DMS53 treated with DMSO at 0.1 percent for 48 hours (cell line): ENCODE results near the gene CCDC33.
A peak's percentile ranks its signal among the peaks of the same experiment; 100 is the strongest.

ENCODE experiments used
- DNase-seq: peaks from one replicate; lab custom pipeline; 2025; ENCODE audit not compliant: unreplicated experiment; lab: John Stamatoyannopoulos, UW

The CCDC33 gene

DNA sequence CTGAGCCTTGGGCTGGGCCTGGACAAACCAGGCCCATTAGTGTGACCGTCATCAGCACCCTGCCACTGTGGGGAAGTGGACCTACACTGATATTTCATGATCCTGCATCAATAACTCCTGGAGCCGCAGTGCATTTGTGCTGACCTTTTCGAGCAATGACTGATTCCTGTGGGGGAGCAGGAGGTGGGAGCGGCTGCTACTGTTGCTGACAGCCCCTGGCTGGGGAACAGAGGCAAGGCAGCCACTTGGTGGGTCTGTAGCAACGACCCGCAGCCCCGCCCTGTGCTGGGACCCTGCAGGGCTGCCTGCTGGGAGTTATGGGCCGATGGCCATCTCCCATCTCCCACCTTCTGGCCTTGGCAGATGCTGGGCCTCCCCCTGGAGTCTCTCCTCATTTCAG is 42.1 kb downstream of the CCDC33 start:
- no peak for DNase-seq

DNA sequence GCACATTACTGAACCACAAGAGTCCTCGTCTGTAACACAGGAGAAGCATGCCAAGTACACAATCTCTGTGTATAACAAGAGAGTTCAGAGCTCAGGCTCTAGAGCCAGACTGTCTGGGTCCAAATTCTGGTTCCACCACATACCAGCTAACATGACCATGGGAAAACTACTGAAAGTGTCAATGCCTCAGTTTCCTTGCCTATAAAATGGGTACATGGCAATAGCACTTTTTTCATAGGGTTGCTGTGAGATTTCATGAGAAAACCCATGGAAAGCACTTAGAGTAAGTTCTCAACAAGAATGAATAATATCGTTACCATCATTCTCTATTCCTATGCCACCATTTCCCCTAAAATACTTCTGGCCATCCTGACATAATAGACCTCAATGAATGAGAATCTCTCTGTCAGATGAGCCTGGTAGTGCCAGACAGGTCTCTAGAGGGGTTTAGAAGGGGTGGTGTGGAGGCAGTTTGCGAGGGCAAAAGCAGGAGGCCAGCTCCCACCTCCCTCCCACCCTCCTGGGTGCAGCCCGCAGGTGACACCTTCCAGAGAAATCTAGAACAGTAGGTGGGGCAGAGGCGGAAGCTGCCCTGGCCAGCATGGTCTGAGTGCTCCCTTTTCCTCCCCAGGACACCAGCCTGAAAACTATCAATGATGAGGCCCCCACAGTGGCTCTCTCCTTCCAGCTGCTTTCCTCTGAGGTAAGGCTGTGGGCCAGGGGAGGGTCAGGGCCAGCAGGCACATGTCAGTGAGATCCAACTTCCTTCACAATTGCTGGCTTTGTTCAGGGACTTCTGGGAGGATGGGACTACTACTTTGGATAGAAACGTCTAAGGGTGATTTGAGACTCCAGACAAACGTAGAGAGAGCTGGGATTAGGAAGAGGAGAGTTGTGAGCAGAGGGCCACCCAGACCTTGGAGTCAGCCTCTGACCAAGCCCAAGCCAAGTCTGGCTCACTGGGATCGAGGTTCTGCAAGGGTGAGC is 45.3 kb downstream of the CCDC33 start:
- no peak for DNase-seq

DNA sequence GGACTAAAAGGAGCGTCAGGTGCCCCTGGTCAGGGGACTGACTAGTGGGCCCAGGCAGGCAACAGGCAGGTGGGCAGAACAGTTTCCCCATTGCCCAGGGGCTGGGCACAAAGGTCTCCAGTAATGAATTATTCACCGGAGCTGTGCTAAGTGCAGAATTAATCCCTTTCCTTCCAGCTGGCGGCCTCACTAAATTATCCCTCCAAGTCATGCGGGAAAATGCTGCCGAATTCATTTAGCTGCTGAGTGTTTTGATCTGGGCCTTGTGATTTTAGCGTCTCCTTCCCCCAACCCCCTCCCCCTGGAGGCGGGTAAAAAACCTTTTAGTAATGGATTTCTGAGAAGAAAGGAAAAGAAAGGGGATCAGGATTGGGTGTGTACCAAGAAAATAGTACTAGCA is 47.2 kb downstream of the CCDC33 start:
- DNase-seq: no peak

DNA sequence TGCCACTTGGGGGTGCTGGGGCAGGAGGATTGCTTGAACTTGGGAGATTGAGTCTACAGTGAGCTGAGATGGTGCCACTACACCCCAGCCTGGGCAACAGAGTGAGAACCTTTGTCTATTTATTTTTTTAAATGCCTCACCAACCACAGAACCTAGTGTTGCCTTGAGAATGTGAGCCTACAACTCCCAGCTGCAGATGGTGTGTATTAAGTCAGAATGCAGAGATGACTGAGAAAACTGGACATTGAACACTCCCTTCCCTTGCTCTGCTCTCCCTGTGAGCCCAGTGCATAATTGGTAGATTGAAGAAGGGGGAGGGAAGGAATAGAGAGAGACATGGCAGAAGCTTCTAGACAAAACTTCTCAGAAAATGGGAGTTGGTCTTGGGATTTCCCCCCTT is 53.5 kb downstream of the CCDC33 start:
- DNase-seq: no peak

DNA sequence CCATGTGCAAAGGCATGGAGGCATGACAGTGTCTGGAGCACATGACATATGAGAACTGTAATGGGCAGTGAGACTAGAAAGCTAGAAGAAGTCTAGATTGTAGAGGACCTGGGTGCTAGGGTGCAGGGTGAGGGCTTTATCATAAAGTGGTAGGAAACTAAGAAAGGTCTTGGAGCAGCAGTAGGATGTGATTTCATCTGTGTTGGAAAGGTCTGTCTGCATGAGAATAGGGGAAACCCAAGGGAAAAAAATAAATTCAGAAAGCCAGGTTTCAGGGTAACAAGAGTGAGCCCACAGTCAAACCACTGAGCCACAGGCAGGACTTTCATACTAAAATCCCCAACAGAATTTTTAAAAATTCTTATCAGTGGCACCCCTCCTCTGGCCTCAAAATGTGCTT is 54.5 kb downstream of the CCDC33 start:
- no peak for DNase-seq

DNA sequence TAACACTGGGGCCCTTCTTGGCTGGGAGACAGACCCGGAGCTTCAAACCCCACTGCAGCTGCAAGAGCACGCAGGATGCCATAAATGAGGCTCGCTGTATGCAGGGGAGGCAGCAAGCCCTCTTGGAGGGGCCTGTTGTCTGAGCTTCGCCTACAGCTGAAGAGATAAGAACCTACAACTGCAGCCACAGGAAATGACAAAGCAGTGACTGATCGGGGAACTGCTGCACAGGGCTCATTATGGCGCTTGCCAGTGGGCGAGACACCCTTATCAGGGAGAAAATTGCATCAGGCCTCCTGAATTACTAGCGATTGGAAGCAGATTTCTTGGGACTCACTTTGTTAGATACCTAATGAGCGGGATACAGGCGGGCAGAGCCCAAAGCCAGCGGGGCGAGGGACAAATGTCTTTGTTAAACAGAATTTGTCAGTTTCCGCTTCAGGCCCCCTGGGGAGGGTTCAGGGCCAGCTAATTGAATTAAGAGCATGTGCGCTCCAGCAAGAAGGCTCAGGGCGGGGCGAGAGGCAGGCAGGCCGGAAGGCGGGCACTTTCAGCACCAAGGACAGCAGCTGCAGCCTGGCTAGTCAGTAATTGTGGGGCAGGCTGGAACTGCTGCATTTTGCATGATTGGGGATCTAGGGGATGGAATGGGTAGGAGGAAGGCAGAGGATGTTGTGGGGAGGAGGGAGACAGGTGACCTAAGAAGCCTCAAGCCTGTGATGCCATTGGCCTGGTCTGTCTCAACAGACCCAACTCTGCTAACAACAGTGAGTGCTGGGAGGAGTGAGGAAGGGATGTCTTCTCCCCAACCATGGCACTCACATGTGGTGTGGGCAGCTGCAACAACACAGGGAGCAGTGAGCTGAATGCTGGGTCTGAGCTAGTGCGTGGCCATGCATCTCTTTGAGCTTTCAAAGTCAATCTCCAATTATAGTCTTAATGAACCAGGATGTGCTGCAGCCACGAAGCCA is 55.3 kb downstream of the CCDC33 start:
- DNase-seq: no peak

DNA sequence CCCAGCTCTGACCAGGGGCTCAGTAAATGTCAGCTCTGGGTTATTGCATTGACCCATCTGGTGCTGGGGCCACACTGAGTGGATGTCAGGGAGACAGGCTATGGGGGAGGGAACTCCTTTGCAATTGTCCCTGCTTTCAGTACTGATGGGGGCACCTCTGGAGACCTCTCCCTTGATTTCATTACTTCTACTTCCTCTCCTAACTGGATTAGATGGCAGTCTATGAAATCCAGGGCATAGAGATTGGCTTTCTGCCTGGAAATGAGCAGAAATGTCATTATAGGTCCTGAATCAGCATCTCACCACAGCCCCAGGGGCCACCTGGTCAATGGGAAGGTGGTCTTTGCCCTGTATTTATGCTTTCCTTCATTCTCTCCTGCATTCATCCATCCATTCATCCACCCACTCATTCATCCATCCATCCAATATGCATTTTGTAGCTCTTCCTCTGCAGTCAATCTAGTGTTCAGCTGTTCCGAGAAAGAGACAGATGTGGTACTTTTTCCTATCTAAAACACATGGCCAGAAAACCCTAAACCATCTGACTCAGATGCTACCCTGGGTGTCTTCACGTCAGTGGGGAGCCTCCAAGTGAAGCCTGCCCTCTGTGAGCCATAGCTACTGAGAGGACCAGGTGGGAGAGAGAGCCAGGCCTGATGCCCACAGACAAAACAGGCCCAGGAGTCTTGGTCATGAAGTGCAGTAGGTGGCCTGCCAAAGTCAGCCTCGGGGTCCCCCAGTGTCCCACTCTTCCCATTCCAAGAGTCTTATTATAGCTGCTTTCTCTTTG is 57.1 kb downstream of the CCDC33 start:
- DNase-seq: no peak

DNA sequence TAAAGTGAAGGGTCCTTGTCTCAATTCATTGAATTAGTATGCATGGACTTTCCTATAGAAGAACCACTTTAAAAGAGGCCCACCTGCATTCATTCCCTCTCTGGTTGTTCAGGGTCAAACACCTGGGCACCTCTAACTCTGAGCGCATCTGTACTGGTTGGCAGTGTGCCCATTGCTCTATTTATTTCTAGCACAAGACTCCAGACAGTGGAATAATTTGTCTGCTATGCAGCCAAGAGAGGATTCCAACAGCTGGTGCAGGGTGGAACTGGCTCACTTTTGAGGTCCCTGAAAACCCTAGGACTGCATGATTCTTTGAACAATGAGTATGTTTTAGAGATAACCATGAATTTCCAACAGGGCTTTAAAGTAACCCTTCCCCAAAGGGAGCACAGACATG is 57.9 kb downstream of the CCDC33 start:
- no peak for DNase-seq

DNA sequence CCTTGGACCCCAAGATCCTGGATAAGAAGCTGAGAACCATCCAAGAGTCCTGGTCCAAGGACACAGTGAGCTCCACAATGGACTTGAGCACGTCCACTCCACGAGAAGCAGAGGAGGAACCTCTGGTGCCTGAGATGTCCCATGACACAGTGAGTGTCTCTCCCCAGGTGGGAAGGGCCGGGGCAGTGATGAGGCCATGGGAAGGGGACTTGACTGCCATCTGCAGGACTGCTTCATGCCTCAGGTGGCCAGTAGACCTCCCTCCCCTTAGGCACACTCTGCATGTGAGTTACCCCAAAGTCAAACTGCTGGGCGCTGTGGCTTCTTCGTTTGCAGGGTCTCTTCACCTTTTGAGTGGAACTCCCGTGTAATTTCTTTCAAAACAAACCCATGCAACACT is 59.7 kb downstream of the CCDC33 start:
- no peak for DNase-seq

DNA sequence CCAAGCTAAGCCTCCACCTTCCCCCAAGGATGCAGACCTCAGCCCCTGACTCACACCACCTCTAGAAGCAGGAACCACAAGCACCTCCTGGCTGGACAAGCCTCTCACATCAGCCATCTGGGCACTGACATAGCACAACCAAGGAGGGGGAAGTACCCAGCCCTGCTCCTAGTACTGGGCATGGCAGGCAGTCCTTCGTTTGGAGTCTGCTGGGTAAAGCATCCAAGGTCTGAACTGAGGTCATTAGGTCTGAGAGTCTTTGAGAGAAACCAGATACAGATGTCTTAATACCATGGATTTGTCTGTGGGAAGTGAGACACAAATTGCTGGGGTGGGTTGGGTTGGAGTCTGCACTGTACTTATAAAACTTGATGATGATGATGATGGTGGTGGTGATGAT is 61.8 kb downstream of the CCDC33 start:
- DNase-seq: no peak

DNA sequence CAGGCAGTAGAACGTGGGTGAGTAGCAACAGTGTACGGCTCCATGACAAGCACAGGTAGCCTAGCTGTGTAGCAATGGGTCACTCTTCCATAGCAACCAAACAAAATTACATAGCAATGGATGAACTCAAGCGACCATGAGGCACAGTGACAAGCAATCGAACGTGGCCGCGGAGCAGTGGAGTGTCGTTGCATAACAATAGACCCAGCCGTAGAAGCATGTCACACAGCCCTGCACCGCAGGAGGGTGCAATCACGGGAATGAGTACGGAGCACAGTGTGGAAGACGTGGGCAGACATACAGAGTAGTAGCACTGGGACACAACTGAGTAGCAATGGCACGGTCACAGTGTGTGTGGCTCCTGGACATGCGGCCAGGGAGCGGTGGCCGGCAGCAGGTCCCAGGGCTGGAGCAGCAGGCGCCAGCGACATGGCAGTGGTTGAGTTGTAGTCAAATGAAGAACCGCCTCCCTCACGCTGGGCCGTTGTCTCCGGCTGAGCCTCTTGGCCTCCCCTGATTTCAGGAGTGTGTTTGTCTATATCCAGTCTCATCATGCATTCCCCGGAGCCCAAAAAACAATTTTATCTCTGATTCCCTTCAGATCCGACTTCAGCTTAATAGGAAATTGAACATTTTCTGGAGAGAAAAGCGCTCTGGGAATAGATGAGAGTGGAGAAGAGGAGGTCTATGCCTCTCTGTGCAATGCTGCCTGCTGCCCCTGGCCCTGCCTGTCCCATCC is 64.1 kb downstream of the CCDC33 start:
- no peak for DNase-seq

DNA sequence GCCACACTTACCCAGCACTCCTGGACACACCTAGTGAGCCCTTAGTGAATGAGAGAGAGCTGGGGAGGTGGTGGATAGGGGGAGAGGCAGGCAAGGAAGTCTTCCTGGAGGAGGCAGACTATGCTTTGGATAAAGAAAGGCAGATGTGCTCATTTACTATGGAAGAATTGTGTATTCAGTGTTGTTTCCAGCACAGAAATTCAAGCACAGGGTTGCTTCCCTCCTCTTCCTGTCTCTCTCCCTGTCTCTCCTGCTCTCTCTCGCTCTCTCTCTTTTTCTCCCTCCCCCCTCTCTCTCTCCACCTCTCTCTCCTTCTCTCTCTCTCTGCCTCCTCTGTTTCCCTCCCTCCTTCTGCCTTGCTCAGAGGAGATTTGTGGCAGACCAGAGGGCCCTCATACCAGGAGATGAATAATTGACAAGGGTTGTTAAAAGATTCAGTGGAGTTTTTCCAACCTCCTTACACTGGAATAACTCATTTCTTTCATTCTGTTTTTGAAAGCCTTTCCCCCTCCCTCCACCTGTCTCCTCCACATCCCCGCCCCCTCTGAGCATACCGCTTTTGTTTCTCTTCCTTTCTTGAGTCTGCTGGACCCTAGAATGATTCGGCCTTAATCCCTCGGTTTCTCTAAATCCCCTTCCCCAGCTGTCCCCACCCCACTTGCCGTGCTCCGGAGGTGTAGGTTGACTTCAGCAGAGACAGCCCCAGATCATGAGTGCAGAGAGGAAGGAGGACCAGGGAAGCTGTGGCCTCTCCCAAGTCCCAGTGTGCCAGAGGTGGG is 65.6 kb downstream of the CCDC33 start:
- no peak for DNase-seq

DNA sequence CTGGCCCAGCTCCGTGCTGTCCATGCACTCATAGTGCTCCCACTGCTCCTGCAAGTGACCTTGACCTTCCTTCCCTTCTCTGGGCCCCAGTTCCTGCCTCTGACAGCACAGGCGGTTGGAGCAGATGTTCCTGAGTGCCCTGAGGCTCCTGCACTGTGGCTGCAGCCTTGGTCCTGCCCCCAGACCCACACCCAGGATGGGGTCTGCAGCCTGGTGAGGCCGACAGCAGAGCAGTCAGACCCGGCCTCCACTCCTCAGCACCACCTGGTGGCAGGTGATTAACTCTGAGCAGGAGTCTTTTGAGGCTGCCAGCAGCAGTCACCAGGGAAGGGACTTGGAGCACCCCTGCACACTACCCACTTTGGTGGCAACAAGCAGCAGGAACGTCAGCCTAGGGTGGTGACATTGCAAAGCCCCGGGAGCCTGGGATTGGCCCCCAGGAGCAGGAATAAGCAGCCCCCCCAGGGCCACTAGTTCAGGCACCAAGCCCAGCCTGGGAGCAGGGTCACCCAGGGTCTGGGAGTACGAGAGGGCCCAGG is 66.8 kb downstream of the CCDC33 start:
- DNase-seq: no peak

DNA sequence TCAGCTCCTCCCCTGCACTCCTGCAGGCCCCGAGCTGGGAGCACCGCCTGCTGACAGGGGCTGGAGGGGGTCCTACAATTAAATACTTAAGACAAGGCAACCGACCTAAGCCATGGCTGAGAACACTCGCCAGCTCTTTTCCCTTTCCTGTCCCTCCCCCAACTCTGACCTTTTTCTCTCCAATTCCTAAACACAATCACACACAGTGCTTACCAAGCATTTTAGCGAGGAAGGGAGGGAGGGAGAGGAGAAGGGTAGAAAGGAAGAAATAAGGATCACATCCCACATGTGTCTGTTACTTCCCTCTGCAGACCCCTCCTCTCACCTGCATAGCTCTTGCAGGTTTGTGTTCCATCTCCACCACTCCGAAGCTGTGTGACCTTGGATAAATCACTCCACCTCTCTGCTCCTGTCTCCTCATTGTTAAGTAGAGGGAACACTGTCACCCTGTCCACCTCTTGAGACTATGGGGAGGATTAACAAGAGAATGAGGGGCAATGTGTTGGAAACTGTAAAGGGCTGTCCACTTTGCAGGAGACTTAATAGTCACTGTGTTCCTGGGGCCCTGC is 67.7 kb downstream of the CCDC33 start:
- no peak for DNase-seq

DNA sequence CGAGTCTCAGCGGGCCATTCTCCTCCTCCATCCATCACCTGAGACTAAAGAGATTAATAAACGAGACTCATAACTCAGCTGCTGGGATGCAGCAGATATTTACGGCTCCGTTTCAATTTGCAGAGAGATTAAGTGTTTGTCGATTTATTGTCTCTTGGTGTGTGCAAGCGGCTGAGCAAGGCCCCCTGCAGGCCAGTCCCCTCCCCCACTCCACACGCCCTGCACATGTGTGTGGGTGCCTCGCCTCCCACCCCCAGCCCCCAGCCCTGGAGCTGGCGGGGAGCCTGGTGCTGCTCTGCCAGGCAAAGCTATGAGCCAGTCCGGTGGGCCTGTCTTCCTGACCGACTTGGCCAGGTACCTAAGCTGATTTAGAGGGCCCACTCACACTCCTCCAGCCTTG is 68.3 kb downstream of the CCDC33 start:
- DNase-seq: no peak

DNA sequence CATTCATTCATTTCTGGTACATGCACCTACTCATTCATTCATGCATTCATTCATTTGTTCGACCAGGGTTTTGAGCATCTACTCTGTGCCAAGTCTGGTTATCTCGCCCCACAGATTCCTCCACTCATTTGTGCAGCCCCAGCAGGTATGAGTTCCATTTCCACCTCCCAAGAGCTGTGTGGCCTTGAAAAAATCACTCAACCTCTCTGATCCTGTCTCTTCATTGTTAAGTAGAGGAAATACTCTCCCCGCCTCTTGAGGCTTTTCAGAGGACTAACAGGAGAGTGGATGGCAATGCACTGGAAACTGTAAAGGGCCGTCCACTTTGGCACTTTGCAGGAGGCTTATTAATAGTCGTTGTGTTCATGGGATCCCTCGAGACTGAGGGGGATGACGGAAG is 69.6 kb downstream of the CCDC33 start:
- DNase-seq: no peak

DNA sequence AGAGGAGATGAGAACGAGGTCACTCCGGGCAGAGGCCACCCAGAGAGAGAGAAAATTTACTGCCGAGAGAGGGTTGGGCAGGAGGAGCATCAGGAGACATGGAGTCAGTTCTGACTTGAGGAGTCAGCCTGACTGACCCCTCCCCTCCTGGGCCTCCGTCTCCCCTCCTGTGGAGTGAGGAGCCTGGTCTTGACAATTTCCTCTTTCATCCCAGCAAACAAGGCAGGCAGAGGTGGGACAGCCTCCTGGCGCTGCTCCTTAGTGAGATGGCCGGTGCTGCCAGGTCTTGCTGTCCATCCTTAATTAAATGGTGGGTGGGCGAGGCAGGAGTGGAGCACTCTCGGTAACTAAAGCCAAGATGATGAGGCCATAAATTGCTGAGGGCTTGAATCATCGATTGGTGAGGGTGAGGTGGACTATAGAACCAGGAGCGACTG is 70.7 kb downstream of the CCDC33 start:
- no peak for DNase-seq

DNA sequence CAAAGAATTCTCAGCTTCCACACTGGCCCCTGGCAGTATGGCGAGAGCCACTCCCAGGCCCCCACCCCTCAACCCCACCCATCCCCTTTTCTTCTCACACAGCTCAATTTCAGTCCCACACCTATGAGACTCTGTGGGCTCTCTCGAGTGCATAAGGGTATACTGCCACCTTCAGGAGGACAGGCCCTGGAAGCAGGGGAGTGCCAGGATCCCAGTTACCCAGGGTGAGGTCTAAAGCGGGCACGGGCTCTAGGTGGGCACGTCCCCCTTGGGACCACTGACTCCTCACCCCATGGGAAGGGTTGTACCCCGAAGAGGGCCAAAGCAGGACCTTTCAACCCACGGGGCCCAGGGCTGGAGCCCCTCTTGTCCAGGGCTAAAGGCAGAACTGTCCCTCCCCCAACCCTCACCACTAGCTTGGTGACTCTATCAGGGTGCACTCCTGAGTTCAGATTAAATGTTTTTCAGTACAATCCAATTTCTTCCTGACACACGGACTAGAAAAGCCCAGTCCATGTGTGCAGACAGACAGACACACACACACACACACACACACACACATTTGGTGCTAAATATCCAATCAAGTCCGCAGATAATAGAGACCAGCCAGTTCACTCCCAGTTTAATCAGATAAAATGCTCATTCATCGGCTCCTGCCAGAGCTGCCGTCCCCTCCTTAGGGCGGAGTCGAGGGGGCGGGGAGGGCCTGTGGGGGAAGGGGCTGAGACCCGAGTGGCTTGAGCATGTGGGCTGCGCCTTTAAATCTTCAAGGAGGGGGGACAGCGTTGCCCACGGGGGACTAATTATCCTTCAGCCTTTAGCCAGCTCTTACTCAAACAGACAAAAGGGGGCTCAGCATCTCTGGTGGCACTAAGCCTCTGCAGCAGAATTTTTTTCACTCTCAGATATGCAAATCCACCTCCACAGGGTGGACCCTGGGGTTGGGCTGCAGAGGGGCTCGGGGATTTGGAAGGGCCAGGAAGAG is 72.0 kb downstream of the CCDC33 start:
- peak; percentile 29 for DNase-seq
